ENCODE results near the gene MCMBP. TPM values are rescaled to one million over a fixed set of nuclear protein-coding genes. Genes with fewer than 3 reads are reported as not detected.

The MCMBP gene
- total RNA-seq, 6 experiments from 2014 or later, result 15.0 to 25.6 (median 19.5) TPM

- TF ChIP-seq CTCF (IDR thresholded peaks at IDR 0.05) (no peak), POLR2A (IDR thresholded peaks at IDR 0.05) (no peak)
- WGBS (ENCODE audit: insufficient coverage, low coverage, low lambda C conversion rate, missing lambda C conversion rate), result 91% methylated on average over 8 of the region's 11 CpGs
- intact Hi-C loops (cut with DNase I), result no loop called here
- ATAC-seq (no peak), DNase-seq (no peak)
- no peaks in the 10 kb centered on the region for H3K4me1 ChIP-seq
- H3K4me3 ChIP-seq, result no peak overlapping the region
- H3K27me3 ChIP-seq, result no peaks in the 10 kb centered on the region
- H3K9me3 ChIP-seq, result no peaks in the 10 kb centered on the region
- no peak overlapping the region for H3K27ac ChIP-seq
- no peaks in the 10 kb centered on the region for H3K36me3 ChIP-seq
Measured at GRCh38 chr10:119806334-119807130, 66.1 kb downstream of the MCMBP start.

- Histone ChIP-seq H3K27ac (no peak overlapping the region), H3K9me3 (no peaks in the 10 kb centered on the region), H3K27me3 (no peaks in the 10 kb centered on the region), H3K36me3 (no peaks in the 10 kb centered on the region), H3K4me1 (no peaks in the 10 kb centered on the region), H3K4me3 (no peak overlapping the region)
- intact Hi-C loops (cut with DNase I), result no loop called here
- WGBS (ENCODE audit: insufficient coverage, low coverage, low lambda C conversion rate, missing lambda C conversion rate), result 67% methylated on average over 4 of the region's 5 CpGs
- DNase-seq (no peak), ATAC-seq (no peak)
- TF ChIP-seq POLR2A (IDR thresholded peaks at IDR 0.05) (no peak), CTCF (IDR thresholded peaks at IDR 0.05) (no peak)
Measured at GRCh38 chr10:119805702-119806230, 66.9 kb downstream of the MCMBP start.

DNA sequence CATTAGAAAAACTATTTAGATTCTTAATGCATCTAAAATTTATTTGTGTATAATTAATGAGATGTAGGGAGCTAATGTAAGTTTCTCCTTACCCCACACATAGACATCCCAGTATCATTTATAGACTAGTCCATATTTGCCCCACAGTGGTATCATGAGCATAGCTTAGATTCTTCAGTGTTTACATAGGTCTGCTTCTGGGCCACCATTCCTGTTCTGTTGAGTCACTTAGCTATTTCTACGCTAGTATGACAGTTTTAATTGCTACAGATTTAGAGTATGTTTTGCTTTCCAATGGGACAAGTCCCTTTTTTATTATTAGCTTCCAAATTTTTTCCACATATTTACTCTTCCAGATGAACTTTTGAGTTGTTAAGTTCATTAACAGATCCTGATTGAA is 69.4 kb downstream of the MCMBP start:
- Histone ChIP-seq H3K27me3 (no peaks in the 10 kb centered on the region), H3K27ac (no peak overlapping the region), H3K4me1 (no peaks in the 10 kb centered on the region), H3K9me3 (no peaks in the 10 kb centered on the region), H3K36me3 (no peaks in the 10 kb centered on the region), H3K4me3 (no peak overlapping the region)
- no peak for TF ChIP-seq POLR2A (IDR thresholded peaks at IDR 0.05)
- TF ChIP-seq CTCF (IDR thresholded peaks at IDR 0.05), result no peak
- WGBS (ENCODE audit: insufficient coverage, low coverage, low lambda C conversion rate, missing lambda C conversion rate), result 93% methylated on average over 1 of the region's 1 CpG
- ATAC-seq (no peak), DNase-seq (no peak)
- intact Hi-C loops (cut with DNase I), result no loop called here

DNA sequence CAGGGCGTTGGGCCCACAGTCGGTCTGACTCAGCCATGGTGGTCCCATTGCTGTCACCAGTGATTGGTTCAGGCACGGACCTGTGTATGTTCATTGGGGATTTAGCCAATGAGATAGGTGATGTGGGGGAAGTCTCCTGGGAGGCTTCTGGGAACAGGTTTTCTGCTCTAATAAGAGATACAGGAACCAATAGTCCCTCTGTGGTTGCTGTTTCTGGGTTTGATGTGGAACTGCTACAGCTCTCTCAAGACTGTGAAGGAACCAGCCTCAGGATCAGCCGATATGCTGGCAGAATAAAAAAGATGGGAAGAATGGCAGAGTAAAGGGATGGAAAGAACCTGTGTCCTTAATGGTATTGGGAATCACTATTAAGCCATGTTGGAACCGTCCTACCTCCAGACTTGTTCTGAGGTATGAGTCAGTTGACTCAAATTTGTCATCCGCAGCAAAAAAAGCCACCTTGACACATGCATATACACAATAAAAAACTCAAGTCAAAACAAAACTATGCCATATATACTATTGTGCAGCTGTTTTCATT is 70.6 kb downstream of the MCMBP start:
- 96% methylated on average over 4 of the region's 6 CpGs for WGBS (ENCODE audit: insufficient coverage, low coverage, low lambda C conversion rate, missing lambda C conversion rate)
- H3K4me3 ChIP-seq, result no peak overlapping the region

More for the DNA sequence above, 70.6 kb downstream of the MCMBP start:
- H3K27me3 ChIP-seq, result no peaks in the 10 kb centered on the region
- DNase-seq (no peak), ATAC-seq (no peak)
- H3K27ac ChIP-seq, result no peak overlapping the region
- TF ChIP-seq CTCF (IDR thresholded peaks at IDR 0.05), result no peak
- no peak for TF ChIP-seq POLR2A (IDR thresholded peaks at IDR 0.05)
- intact Hi-C loops (cut with DNase I), result no loop called here
- no peaks in the 10 kb centered on the region for H3K4me1 ChIP-seq
- no peaks in the 10 kb centered on the region for H3K9me3 ChIP-seq
- H3K36me3 ChIP-seq, result no peaks in the 10 kb centered on the region
